Measurements from ENCODE around the gene TBC1D22B. TPM values are rescaled to one million over a fixed set of nuclear protein-coding genes. Genes with fewer than 3 reads are reported as not detected.

Gene TBC1D22B
- total RNA-seq, 1 experiment from 2014 or later, result 9.1 TPM

GRCh38 chr6:37359039-37359438 is 101.5 kb downstream of the TBC1D22B start:
- POLR2A ChIA-PET (ENCODE audit: unreplicated experiment), result no interaction called here

GRCh38 chr6:37362101-37362828 is 104.7 kb downstream of the TBC1D22B start:
- ChIA-PET CTCF (interaction anchor here (0.7 kb wide), 1 partner anchor 10 kb away, joined by 3 read pairs; no protein-coding TSS in a partner anchor), POLR2A (ENCODE audit: unreplicated experiment) (interaction anchor here (0.6 kb wide), 1 partner anchor 1341 kb away, joined by 22 read pairs; no protein-coding TSS in a partner anchor)
- Histone ChIP-seq H3K36me3 (ENCODE audit: low read depth, low read length) (peaks cover 20% of the 10 kb centered on the region; the same call in 1 of the 2 replicates), H3K4me2 (ENCODE audit: low read length) (no peak overlapping the region), H3K9me3 (ENCODE audit: low read length) (no peaks in the 10 kb centered on the region), H3K9ac (ENCODE audit: low read length) (no peak overlapping the region), H3K79me2 (ENCODE audit: low read length) (peaks cover 23% of the 10 kb centered on the region), H3K9me2 (replicated peaks; ENCODE audit: low read length) (no peaks in the 10 kb centered on the region), H3K4me1 (ENCODE audit: insufficient read depth, low read length) (peaks cover 8% of the 10 kb centered on the region), H3K27ac (ENCODE audit: low read length) (no peak overlapping the region), H2AFZ (ENCODE audit: low read length) (no peak overlapping the region), H3K4me3 (ENCODE audit: low read length) (no peak overlapping the region), H4K20me1 (ENCODE audit: low read length) (no peaks in the 10 kb centered on the region), H3K27me3 (ENCODE audit: low read length) (no peaks in the 10 kb centered on the region), H3F3A (ENCODE audit: low read length, unreplicated experiment) (no peaks in the 10 kb centered on the region)
- no peak for TF ChIP-seq EZH2 (IDR thresholded peaks at IDR 0.05; ENCODE audit: low read length, unreplicated experiment)
- TF ChIP-seq EZH2phosphoT487 (IDR thresholded peaks at IDR 0.05; ENCODE audit: borderline replicate concordance, low read length), result no peak
- TF ChIP-seq CTCF (conservative IDR thresholded peaks at IDR 0.05; ENCODE audit: low read depth, low read length), result no peak
- DNase-seq (no peak), ATAC-seq (no peak)
- intact Hi-C loops (cut with micrococcal nuclease), result no loop called here
- no TSS peak for BruUV-seq (replicated peaks)

More at GRCh38 chr6:37359039-37359438, 101.5 kb downstream of the TBC1D22B start:
- Histone ChIP-seq H3K9me3 (ENCODE audit: low read length) (no peaks in the 10 kb centered on the region), H3K4me2 (ENCODE audit: low read length) (no peak overlapping the region), H2AFZ (ENCODE audit: low read length) (no peak overlapping the region), H3K4me3 (ENCODE audit: low read length) (no peak overlapping the region), H3K27ac (ENCODE audit: low read length) (no peak overlapping the region), H3K27me3 (ENCODE audit: low read length) (no peaks in the 10 kb centered on the region), H3K9ac (ENCODE audit: low read length) (no peak overlapping the region), H3F3A (ENCODE audit: low read length, unreplicated experiment) (no peaks in the 10 kb centered on the region), H3K36me3 (ENCODE audit: low read depth, low read length) (peaks cover 20% of the 10 kb centered on the region; the same call in 1 of the 2 replicates), H3K4me1 (ENCODE audit: insufficient read depth, low read length) (peaks cover 12% of the 10 kb centered on the region), H3K79me2 (ENCODE audit: low read length) (peaks cover 56% of the 10 kb centered on the region), H4K20me1 (ENCODE audit: low read length) (no peaks in the 10 kb centered on the region), H3K9me2 (replicated peaks; ENCODE audit: low read length) (no peaks in the 10 kb centered on the region)
- CTCF ChIA-PET, result no interaction called here
- ATAC-seq (no peak), DNase-seq (no peak)
- intact Hi-C loops (cut with micrococcal nuclease), result no loop called here
- no peak for TF ChIP-seq CTCF (conservative IDR thresholded peaks at IDR 0.05; ENCODE audit: low read depth, low read length)
- no peak for TF ChIP-seq EZH2 (IDR thresholded peaks at IDR 0.05; ENCODE audit: low read length, unreplicated experiment)
- TF ChIP-seq EZH2phosphoT487 (IDR thresholded peaks at IDR 0.05; ENCODE audit: borderline replicate concordance, low read length), result no peak
- no TSS peak for BruUV-seq (replicated peaks)

- ATAC-seq (peak; percentile 49), DNase-seq (peak; percentile 23)
- Histone ChIP-seq H3K36me3 (ENCODE audit: low read depth, low read length) (peaks cover 29% of the 10 kb centered on the region; the same call in 1 of the 2 replicates), H3K9ac (ENCODE audit: low read length) (no peak overlapping the region), H3K27ac (ENCODE audit: low read length) (no peak overlapping the region), H2AFZ (ENCODE audit: low read length) (no peak overlapping the region), H3K79me2 (ENCODE audit: low read length) (no peaks in the 10 kb centered on the region), H3K9me2 (replicated peaks; ENCODE audit: low read length) (no peaks in the 10 kb centered on the region), H3F3A (ENCODE audit: low read length, unreplicated experiment) (no peaks in the 10 kb centered on the region), H3K4me1 (ENCODE audit: insufficient read depth, low read length) (peaks cover 31% of the 10 kb centered on the region), H3K4me2 (ENCODE audit: low read length) (no peak overlapping the region), H4K20me1 (ENCODE audit: low read length) (0 out of 2 replicates have a peak, but pooled peaks cover 6% of the 10 kb centered on the region), H3K9me3 (ENCODE audit: low read length) (no peaks in the 10 kb centered on the region), H3K4me3 (ENCODE audit: low read length) (no peak overlapping the region), H3K27me3 (ENCODE audit: low read length) (no peaks in the 10 kb centered on the region)
- intact Hi-C loops (cut with micrococcal nuclease), result loop anchor here (5.0 kb wide), 1 partner anchor 43 kb away; no protein-coding TSS in a partner anchor
- POLR2A ChIA-PET (ENCODE audit: unreplicated experiment), result no interaction called here
- TF ChIP-seq EZH2 (IDR thresholded peaks at IDR 0.05; ENCODE audit: low read length, unreplicated experiment) (no peak), CTCF (conservative IDR thresholded peaks at IDR 0.05; ENCODE audit: low read depth, low read length) (peak; percentile 55; the same call in 1 of the 2 replicates), EZH2phosphoT487 (IDR thresholded peaks at IDR 0.05; ENCODE audit: borderline replicate concordance, low read length) (no peak)
- no TSS peak for BruUV-seq (replicated peaks)
- CTCF ChIA-PET, result interaction anchor here (0.6 kb wide), 1 partner anchor 55 kb away, joined by 3 read pairs; no protein-coding TSS in a partner anchor
These were observed 108.2 kb downstream of the TBC1D22B start for GRCh38 chr6:37365791-37366190.

Measured in PC-3 (cell line).